ENCODE measurements around the gene OCEL1.

OCEL1 gene

GRCh38 chr19:17242431-17243208 lies 16.6 kb downstream of the OCEL1 start:
- DNase-seq: no peak

- DNase-seq: no peak
Observed at GRCh38 chr19:17243211-17243829, 17.3 kb downstream of the OCEL1 start.

GRCh38 chr19:17243830-17244617 lies 18.0 kb downstream of the OCEL1 start:
- DNase-seq: no peak

- no peak for DNase-seq
Observed at GRCh38 chr19:17244618-17245534, 18.9 kb downstream of the OCEL1 start.

GRCh38 chr19:17245535-17245984 lies 19.5 kb downstream of the OCEL1 start, which contains the start of gene NR2F6:
Gene NR2F6 (minus strand): TSS chr19:17245919. CDS start chr19:17245220, 699 bp downstream.
- DNase-seq: no peak

GRCh38 chr19:17246681-17247425 lies 20.8 kb downstream of the OCEL1 start:
- no peak for DNase-seq

- DNase-seq: no peak
Observed at GRCh38 chr19:17248011-17248776, 22.2 kb downstream of the OCEL1 start.

- DNase-seq: no peak
Observed at GRCh38 chr19:17249887-17250548, 24.0 kb downstream of the OCEL1 start.

- DNase-seq: no peak
Observed at GRCh38 chr19:17254636-17255035, 28.6 kb downstream of the OCEL1 start.

GRCh38 chr19:17255150-17255621 lies 29.2 kb downstream of the OCEL1 start:
- no peak for DNase-seq

GRCh38 chr19:17256130-17256529 lies 30.1 kb downstream of the OCEL1 start:
- no peak for DNase-seq

- no peak for DNase-seq
Observed at GRCh38 chr19:17259118-17259780, 33.2 kb downstream of the OCEL1 start.

GRCh38 chr19:17259934-17260333 lies 33.9 kb downstream of the OCEL1 start:
- DNase-seq: no peak

GRCh38 chr19:17260842-17261325 lies 34.9 kb downstream of the OCEL1 start:
- peak; percentile 65 for DNase-seq

- DNase-seq: no peak
Observed at GRCh38 chr19:17262557-17262956, 36.5 kb downstream of the OCEL1 start.

- DNase-seq: no peak
Observed at GRCh38 chr19:17263712-17264640, 38.0 kb downstream of the OCEL1 start.

GRCh38 chr19:17264641-17264979 lies 38.6 kb downstream of the OCEL1 start, which contains the start of gene USHBP1:
Gene USHBP1 (minus strand): TSS chr19:17264745. CDS start chr19:17264299, 446 bp downstream.
- no peak for DNase-seq

- DNase-seq: no peak
Observed at GRCh38 chr19:17266026-17266425, 40.0 kb downstream of the OCEL1 start.
